Keratinocyte (primary cell): ENCODE data around the gene TTC23L. TPM values are rescaled to one million over a fixed set of nuclear protein-coding genes. Genes with fewer than 3 reads are reported as not detected.

Experiments
- DNase-seq: peaks from one replicate; pipeline ENCODE4 v3.0.0-alpha.2; 2011; ENCODE audit warnings: low read depth, missing footprints, low spot score
- FAIRE-seq: peaks from 2 replicates; lab custom pipeline; 2011; peaks lifted over from hg19 to GRCh38; lab: Jason Lieb, UNC
- H2AFZ ChIP-seq: 2 replicates; pipeline ENCODE4 v1.6.0; 2012; ENCODE audit warnings: low read length, control low read depth, inconsistent platforms; ENCODE audit not compliant: control insufficient read depth
- H3K27ac ChIP-seq: 2 replicates; pipeline ENCODE4 v1.5.1; 2011; ENCODE audit warnings: low read length; ENCODE audit not compliant: control insufficient read depth, insufficient read depth
- H3K27me3 ChIP-seq: 3 replicates; pipeline ENCODE4 v1.6.0; 2011; ENCODE audit warnings: low read length; ENCODE audit not compliant: control insufficient read depth, insufficient read depth; ENCODE audit errors: extremely low read depth
- H3K36me3 ChIP-seq, 2 experiments: 2 replicates in 1 of 2; 3 replicates in 1 of 2; pipeline ENCODE4 v1.5.1; 2011; ENCODE audit warnings: low read length in 2 of 2, mild to moderate bottlenecking in 1 of 2; ENCODE audit not compliant: control insufficient read depth in 2 of 2, insufficient read depth in 2 of 2; ENCODE audit errors: extremely low read depth in 1 of 2
- H3K4me1 ChIP-seq: 3 replicates; pipeline ENCODE4 v1.5.1; 2011; ENCODE audit warnings: low read length; ENCODE audit not compliant: control insufficient read depth, insufficient read depth; ENCODE audit errors: extremely low read depth
- H3K4me2 ChIP-seq: 3 replicates; pipeline ENCODE4 v1.6.0; 2011; ENCODE audit warnings: low read depth, low read length; ENCODE audit not compliant: control insufficient read depth, insufficient read depth; ENCODE audit errors: extremely low read depth
- H3K4me3 ChIP-seq, 3 experiments: fragments of 200-600 bp in 1 of 3; sonication (generic) in 1 of 3; 2 replicates in 2 of 3; 3 replicates in 1 of 3; pipeline ENCODE4 v1.5.1; 2011 to 2016; ENCODE audit warnings: low read length in 3 of 3, mild to moderate bottlenecking in 3 of 3, control low read depth in 2 of 3, inconsistent platforms in 1 of 3, low read depth in 1 of 3, mixed read lengths in 1 of 3, mixed run types in 1 of 3, moderate library complexity in 1 of 3; ENCODE audit not compliant: control insufficient read depth in 2 of 3, insufficient read depth in 2 of 3; ENCODE audit errors: extremely low read depth in 1 of 3
- H3K79me2 ChIP-seq: 2 replicates; pipeline ENCODE4 v1.6.0; 2012; ENCODE audit warnings: low read length; ENCODE audit not compliant: control insufficient read depth, insufficient read depth
- H3K9ac ChIP-seq: 3 replicates; pipeline ENCODE4 v1.6.0; 2011; ENCODE audit warnings: low read length; ENCODE audit not compliant: control insufficient read depth, insufficient read depth; ENCODE audit errors: extremely low read depth
- H3K9me1 ChIP-seq: 3 replicates; pipeline ENCODE4 v1.6.0; 2011; ENCODE audit warnings: low read length; ENCODE audit not compliant: control insufficient read depth, insufficient read depth; ENCODE audit errors: extremely low read depth
- H3K9me3 ChIP-seq: 2 replicates; pipeline ENCODE4 v1.5.1; 2012; ENCODE audit warnings: low read depth, low read length; ENCODE audit not compliant: control insufficient read depth
- H4K20me1 ChIP-seq: 3 replicates; pipeline ENCODE4 v1.6.0; 2011; ENCODE audit warnings: low read length; ENCODE audit not compliant: control insufficient read depth, insufficient read depth; ENCODE audit errors: extremely low read depth
- CTCF ChIP-seq, 3 experiments: IDR thresholded peaks in 1 of 3; conservative IDR thresholded peaks in 1 of 3; optimal IDR thresholded peaks in 1 of 3; 2 replicates in 2 of 3; 3 replicates in 1 of 3; pipeline versions ENCODE3 to v1.5.1; 2011; ENCODE audit warnings: low read length in 3 of 3, mild to moderate bottlenecking in 3 of 3, moderate library complexity in 2 of 3, control low read depth in 1 of 3, inconsistent platforms in 1 of 3; ENCODE audit not compliant: insufficient read depth in 2 of 3; ENCODE audit errors: extremely low read depth in 1 of 3
- EZH2 ChIP-seq: IDR thresholded peaks from one replicate; pipeline ENCODE4 v1.6.1; 2012; ENCODE audit warnings: inconsistent platforms, mild to moderate bottlenecking, low read length, moderate library complexity
- dilution Hi-C: fragments of 300-500 bp; cut with MboI; formaldehyde crosslinking; loops from one replicate; pipeline ENCODE4 v1.7.0; 2020; ENCODE audit warnings: low sequenced_read_pairs; ENCODE audit not compliant: extremely low pct_ligation_motif_present
- polyA plus RNA-seq, 5 experiments: library from polyadenylated mRNA; depleted of rRNA in 3 of 5; stranded (reverse) in 3 of 5; stranded (forward) in 1 of 5; unstranded in 1 of 5; fragments of >200 nt; gene quantifications; 1 replicate in 1 of 5; 2 replicates in 3 of 5; 3 replicates in 1 of 5; pipeline versions ENCODE4 v1.2.1 to v1.2.3, GENCODE V29; 2011 to 2012; ENCODE audit warnings: missing spikeins in 2 of 5, low read depth in 1 of 5, low replicate concordance in 1 of 5

The TTC23L gene
- polyA plus RNA-seq, 1 donor (not counting 4 experiments of a cell fraction or from before 2014, with no cell fraction given): 0.12 TPM

- no peak for TF ChIP-seq EZH2
- no peak for TF ChIP-seq CTCF (optimal IDR thresholded peaks at IDR 0.05 in 1 of 3, IDR thresholded peaks at IDR 0.05 in 1 of 3, conservative IDR thresholded peaks at IDR 0.05 in 1 of 3; ENCODE audit: extremely low read depth in 1 of 3, insufficient read depth in 2 of 3, low read length in 3 of 3)
- H3K4me1 ChIP-seq: peaks cover 15% of the 10 kb centered on the region
- H2AFZ ChIP-seq: no peak overlapping the region
- H4K20me1 ChIP-seq: no peaks in the 10 kb centered on the region
- H3K79me2 ChIP-seq: peaks cover 14% of the 10 kb centered on the region
- dilution Hi-C loops: no loop called here
- H3K27me3 ChIP-seq: no peaks in the 10 kb centered on the region
- H3K9me1 ChIP-seq: no peaks in the 10 kb centered on the region
- no peak overlapping the region for H3K9ac ChIP-seq
- H3K36me3 ChIP-seq: peaks cover 7 to 8% of the 10 kb centered on the region in 2 experiments
- H3K4me3 ChIP-seq: no peak overlapping the region
- DNase-seq (peak; percentile 66), FAIRE-seq (peak; percentile 86)
- no peaks in the 10 kb centered on the region for H3K9me3 ChIP-seq
- H3K4me2 ChIP-seq: peak overlapping the region; percentile 33
- H3K27ac ChIP-seq: peak overlapping the region; percentile 16
Measured at GRCh38 chr5:34923694-34924461, 84.9 kb downstream of the TTC23L start.

- TF ChIP-seq EZH2 (no peak), CTCF (optimal IDR thresholded peaks at IDR 0.05 in 1 of 3, IDR thresholded peaks at IDR 0.05 in 1 of 3, conservative IDR thresholded peaks at IDR 0.05 in 1 of 3; ENCODE audit: extremely low read depth in 1 of 3, insufficient read depth in 2 of 3, low read length in 3 of 3) (no peak)
- Histone ChIP-seq H3K27me3 (no peaks in the 10 kb centered on the region), H3K4me2 (peak overlapping the region; percentile 33), H3K4me3 (no peak overlapping the region), H3K36me3 (peaks cover 6 to 7% of the 10 kb centered on the region in 2 experiments), H4K20me1 (no peaks in the 10 kb centered on the region), H3K4me1 (peaks cover 15% of the 10 kb centered on the region), H3K79me2 (peaks cover 9% of the 10 kb centered on the region), H3K9me3 (no peaks in the 10 kb centered on the region), H3K9me1 (no peaks in the 10 kb centered on the region), H2AFZ (no peak overlapping the region), H3K27ac (peak overlapping the region; percentile 5), H3K9ac (no peak overlapping the region)
- dilution Hi-C loops: no loop called here
- FAIRE-seq (no peak), DNase-seq (no peak)
Measured at GRCh38 chr5:34924462-34924765, 85.5 kb downstream of the TTC23L start.
